Activated T-cell treated with anti-CD3 and anti-CD28 coated beads, Interleukin-2, amount 50 U/mL, for 24 hours (primary cell): ENCODE data around the gene RABIF.
"Not testable (repeated sequence)": the region's sequence is repeated elsewhere in the genome, so short reads cannot be mapped to it uniquely, and the experiment has no call there.

ENCODE experiments used
- DNase-seq: peaks from one replicate; pipeline ENCODE4 v3.0.0-alpha.2; 2020
- H3K27ac Mint-ChIP-seq: 2 replicates; pipeline ENCODE4 v1.8.0; 2020; ENCODE audit warnings: mild to moderate bottlenecking, mixed read lengths
- H3K27me3 Mint-ChIP-seq: 2 replicates; pipeline ENCODE4 v1.8.0; 2020; ENCODE audit warnings: mixed read lengths
- H3K36me3 Mint-ChIP-seq: 2 replicates; pipeline ENCODE4 v1.8.0; 2020; ENCODE audit warnings: low read depth, mixed read lengths
- H3K4me1 Mint-ChIP-seq: 2 replicates; pipeline ENCODE4 v1.8.0; 2020; ENCODE audit warnings: low read depth, mixed read lengths
- H3K4me3 Mint-ChIP-seq: 2 replicates; pipeline ENCODE4 v1.8.0; 2020; ENCODE audit warnings: mild to moderate bottlenecking, moderate library complexity, mixed read lengths
- H3K9me3 Mint-ChIP-seq: 2 replicates; pipeline ENCODE4 v1.8.0; 2020; ENCODE audit warnings: mixed read lengths

Gene RABIF

DNA sequence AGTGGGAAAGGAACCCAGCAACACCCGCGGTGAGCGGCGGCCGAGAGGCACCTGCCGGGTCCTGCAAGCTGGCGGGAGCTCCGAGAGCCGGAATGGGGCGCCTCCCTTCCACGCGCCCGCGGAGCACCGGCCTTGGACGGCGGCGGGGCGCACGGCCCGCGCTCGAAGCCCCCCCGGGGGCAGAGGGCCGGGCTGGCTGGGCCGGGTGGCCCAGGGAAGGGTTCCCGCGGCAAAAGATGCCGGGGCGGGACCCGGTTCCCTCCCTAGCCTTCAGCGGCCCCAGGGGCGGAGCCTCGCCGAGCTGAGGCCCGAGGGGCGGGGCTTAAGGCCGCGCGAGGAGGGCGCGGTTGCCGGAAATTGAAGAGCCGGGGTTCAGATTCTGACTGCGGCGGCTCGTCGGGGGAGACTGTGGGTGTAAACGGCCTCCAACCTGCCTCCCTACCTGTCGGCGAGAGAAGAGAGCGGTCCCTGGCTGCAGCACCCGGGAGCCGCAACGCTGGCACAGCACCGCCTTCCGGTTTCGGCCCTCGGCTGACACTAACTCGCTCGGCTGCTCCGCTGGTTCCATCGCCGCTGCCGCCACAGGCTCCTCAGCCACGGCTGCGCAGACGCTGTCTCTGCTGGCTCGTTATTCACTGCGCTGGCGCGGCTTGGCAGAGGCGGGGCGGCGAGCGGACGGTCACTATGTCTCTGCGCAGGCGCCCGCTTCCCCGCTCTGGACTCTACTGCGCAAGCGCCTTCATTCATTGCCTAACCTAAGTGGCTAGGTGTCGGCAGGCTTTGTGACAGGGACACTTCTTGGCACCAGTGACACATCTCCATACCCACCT lies at the start of gene RABIF:
RABIF (minus strand) TSS at position 619 of the 830 bp plus-strand sequence; CDS start at position 568, 51 bp downstream.
- H3K27ac Mint-ChIP-seq = peak within 1 kb of the TSS; percentile 99
- DNase-seq = peak; percentile 97
- H3K4me1 Mint-ChIP-seq = peaks cover 23% of the 10 kb centered on the region
- H3K4me3 Mint-ChIP-seq = peak within 1 kb of the TSS; percentile 91
- no peaks in the 10 kb centered on the region for H3K9me3 Mint-ChIP-seq
- H3K27me3 Mint-ChIP-seq = no peaks in the 10 kb centered on the region
- H3K36me3 Mint-ChIP-seq = peaks cover 59% of the 10 kb centered on the region

DNA sequence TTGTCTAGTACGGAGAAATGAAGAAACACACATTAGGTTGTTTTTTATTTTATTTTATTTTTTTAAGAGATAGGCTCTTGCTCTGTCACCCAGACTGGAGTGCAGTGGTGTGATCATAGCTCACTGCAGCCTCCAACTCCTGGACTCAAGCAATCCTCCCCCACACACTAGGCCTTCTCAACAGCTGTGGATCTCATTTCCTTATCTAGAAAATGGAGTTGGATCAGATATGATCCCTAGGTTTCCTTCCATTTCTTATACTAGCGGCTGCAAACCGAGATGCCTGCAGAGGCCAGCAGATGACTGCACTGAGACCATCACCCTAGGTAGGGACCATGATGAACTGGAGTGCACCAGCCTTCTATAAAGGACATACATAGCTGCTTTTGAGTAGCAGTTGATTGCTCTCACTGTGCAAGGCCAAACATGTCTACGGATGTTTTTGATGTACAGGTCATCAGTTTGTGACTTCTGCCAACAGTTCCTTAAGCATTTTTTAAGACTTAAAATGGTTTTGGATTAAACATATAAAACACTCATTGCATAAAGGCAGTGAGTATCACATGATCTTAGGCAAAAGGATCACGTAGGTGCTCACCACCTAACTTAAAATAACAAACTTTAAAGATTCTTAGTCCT lies 49.5 kb upstream of the RABIF start:
- no peak overlapping the region for H3K4me3 Mint-ChIP-seq
- no peaks in the 10 kb centered on the region for H3K27me3 Mint-ChIP-seq
- H3K27ac Mint-ChIP-seq = no peak overlapping the region
- no peak for DNase-seq
- peaks cover 38% of the 10 kb centered on the region for H3K36me3 Mint-ChIP-seq
- H3K9me3 Mint-ChIP-seq = no peaks in the 10 kb centered on the region
- peaks cover 5% of the 10 kb centered on the region for H3K4me1 Mint-ChIP-seq

DNA sequence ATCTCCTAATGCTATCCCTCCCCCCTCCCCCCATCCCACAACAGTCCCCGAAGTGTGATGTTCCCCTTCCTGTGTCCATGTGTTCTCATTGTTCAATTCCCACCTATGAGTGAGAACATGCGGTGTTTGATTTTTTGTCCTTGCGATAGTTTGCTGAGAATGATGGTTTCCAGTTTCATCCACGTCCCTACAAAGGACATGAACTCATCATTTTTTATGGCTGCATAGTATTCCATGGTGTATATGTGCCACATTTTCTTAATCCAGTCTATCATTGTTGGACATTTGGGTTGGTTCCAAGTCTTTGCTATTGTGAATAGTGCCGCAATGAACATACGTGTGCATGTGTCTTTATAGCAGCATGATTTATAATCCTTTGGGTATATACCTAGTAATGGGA lies 47.5 kb upstream of the RABIF start:
- H3K36me3 Mint-ChIP-seq = peaks cover 19% of the 10 kb centered on the region
- not testable (repeated sequence) for H3K27me3 Mint-ChIP-seq, H3K4me1 Mint-ChIP-seq, H3K9me3 Mint-ChIP-seq, H3K4me3 Mint-ChIP-seq, H3K27ac Mint-ChIP-seq, DNase-seq

- DNase-seq = no peak
- H3K27ac Mint-ChIP-seq = no peak overlapping the region
- peaks cover 2% of the 10 kb centered on the region for H3K27me3 Mint-ChIP-seq
- H3K9me3 Mint-ChIP-seq = no peaks in the 10 kb centered on the region
- H3K4me1 Mint-ChIP-seq = peaks cover 8% of the 10 kb centered on the region
- peaks cover 14% of the 10 kb centered on the region for H3K36me3 Mint-ChIP-seq
- H3K4me3 Mint-ChIP-seq = no peak overlapping the region
Measured at GRCh38 chr1:202935844-202936243, 46.9 kb upstream of the RABIF start.

DNA sequence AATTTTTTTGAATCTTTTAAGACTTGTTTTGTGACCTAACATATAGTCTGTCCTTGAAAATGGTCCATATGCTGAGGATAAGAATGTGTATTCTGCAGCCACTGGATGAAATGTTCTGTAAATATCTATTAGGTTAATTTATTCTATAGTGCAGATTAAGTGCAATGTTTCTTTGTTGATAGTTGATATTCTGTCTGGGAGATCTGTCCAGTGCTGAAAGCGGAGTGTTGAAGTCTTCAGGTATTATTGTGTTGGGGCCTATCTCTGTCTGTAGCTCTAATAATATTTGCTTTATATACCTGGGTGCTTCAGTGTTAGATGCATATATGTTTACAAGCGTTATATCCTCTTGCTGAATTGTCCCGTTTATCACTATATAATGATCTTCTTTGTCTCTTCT lies 45.8 kb upstream of the RABIF start:
- Mint-ChIP-seq H3K4me3 (no peak overlapping the region), H3K27ac (no peak overlapping the region), H3K9me3 (no peaks in the 10 kb centered on the region), H3K4me1 (peaks cover 8% of the 10 kb centered on the region), H3K36me3 (peaks cover 5% of the 10 kb centered on the region), H3K27me3 (peaks cover 2% of the 10 kb centered on the region)
- no peak for DNase-seq

DNA sequence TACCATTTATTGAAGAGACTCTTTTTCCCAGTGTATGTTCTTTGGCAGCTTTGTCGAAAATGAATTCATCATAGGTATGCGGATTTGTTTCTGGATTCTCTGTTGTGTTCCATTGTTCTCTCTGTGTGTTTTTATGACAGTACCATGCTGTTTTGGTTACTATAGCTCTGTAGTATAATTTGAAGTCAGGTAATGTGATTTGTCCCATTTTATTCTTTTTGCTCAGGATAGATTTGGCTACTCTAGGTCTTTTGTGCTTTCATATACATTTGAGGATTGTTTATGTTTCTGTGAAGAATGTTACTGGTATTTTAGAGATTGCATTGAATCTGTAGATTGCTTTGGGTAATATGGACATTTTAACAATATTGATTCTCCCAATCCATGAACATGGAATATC lies 43.5 kb upstream of the RABIF start:
- Mint-ChIP-seq H3K27me3 (peaks cover 2% of the 10 kb centered on the region), H3K27ac (no peak overlapping the region), H3K36me3 (no peaks in the 10 kb centered on the region), H3K4me3 (no peak overlapping the region), H3K9me3 (no peaks in the 10 kb centered on the region), H3K4me1 (peaks cover 8% of the 10 kb centered on the region)
- no peak for DNase-seq

GRCh38 chr1:202926581-202927491 lies 37.9 kb upstream of the RABIF start, which contains the start of gene KLHL12:
Gene KLHL12 (minus strand): TSS chr1:202927234. CDS start chr1:202925162, 2,072 bp downstream.
- Mint-ChIP-seq H3K4me1 (peaks cover 38% of the 10 kb centered on the region), H3K27ac (peak within 1 kb of the TSS; percentile 95), H3K36me3 (peaks cover 39% of the 10 kb centered on the region), H3K4me3 (peak within 1 kb of the TSS; percentile 94), H3K9me3 (no peaks in the 10 kb centered on the region), H3K27me3 (no peaks in the 10 kb centered on the region)
- peak; percentile 96 for DNase-seq

DNA sequence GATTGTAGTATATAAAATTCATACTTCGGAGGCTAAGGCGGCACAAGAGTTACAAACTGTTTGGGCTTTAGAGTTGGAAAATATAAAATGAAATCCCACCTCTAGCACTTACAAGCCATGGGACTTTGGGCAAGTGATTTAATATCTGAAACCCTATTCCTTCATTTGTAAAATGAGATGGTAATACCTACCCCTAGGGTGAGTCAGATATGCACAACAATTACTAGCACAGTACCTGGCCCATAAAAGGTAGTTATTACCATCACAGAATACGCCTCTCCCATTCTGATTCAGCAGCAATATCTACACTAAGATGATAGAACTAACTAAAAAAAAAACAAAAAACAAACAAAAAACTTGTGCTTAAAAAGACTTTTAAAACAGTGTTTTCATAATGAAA lies 34.6 kb upstream of the RABIF start:
- DNase-seq = no peak
- Mint-ChIP-seq H3K27me3 (no peaks in the 10 kb centered on the region), H3K9me3 (no peaks in the 10 kb centered on the region), H3K27ac (no peak overlapping the region), H3K36me3 (peaks cover 60% of the 10 kb centered on the region), H3K4me1 (peaks cover 38% of the 10 kb centered on the region), H3K4me3 (no peak overlapping the region)

DNA sequence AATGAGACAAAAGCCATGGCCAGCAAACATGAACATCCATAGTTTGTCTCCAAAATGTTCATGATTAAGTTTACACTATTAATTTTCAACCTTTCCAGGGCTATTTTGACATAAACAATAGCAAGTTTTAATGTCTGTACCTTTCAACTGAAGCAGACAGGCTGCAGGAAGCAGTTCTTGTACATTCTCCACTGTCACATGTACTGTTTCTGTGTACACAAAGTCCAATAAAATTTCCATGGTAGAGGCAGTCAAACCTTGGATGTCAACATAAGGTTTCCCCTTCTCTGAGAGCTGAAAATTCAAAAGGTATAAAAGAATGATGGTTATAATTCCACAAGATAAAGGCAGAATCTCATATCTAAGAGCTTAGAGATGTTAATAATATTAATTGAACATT lies 30.7 kb upstream of the RABIF start:
- no peaks in the 10 kb centered on the region for H3K9me3 Mint-ChIP-seq
- peaks cover 23% of the 10 kb centered on the region for H3K4me1 Mint-ChIP-seq
- H3K4me3 Mint-ChIP-seq = no peak overlapping the region
- H3K27me3 Mint-ChIP-seq = no peaks in the 10 kb centered on the region
- peaks cover 85% of the 10 kb centered on the region for H3K36me3 Mint-ChIP-seq
- no peak overlapping the region for H3K27ac Mint-ChIP-seq
- DNase-seq = no peak

DNA sequence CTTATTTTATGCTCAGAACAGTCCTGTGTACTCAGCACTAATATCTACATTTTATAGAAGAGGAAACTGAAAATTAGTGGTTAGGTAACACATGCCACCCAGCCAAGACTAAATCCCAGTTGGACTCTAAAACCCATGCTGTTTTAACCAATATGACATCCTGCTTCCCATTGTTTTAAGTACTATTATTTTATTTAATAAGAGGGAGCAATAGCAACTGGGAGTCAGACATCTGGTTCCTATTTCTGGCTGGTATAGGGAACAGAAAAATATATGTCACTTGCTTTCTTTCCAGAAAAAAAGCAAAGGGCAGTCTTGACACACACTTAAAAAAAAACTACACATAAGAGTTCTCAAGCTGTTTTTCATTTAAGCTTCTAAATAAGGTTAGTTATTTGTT lies 26.2 kb upstream of the RABIF start:
- H3K9me3 Mint-ChIP-seq = no peaks in the 10 kb centered on the region
- no peak overlapping the region for H3K4me3 Mint-ChIP-seq
- peaks cover 5% of the 10 kb centered on the region for H3K4me1 Mint-ChIP-seq
- H3K27ac Mint-ChIP-seq = no peak overlapping the region
- H3K36me3 Mint-ChIP-seq = peaks cover 95% of the 10 kb centered on the region
- H3K27me3 Mint-ChIP-seq = no peaks in the 10 kb centered on the region
- DNase-seq = no peak

DNA sequence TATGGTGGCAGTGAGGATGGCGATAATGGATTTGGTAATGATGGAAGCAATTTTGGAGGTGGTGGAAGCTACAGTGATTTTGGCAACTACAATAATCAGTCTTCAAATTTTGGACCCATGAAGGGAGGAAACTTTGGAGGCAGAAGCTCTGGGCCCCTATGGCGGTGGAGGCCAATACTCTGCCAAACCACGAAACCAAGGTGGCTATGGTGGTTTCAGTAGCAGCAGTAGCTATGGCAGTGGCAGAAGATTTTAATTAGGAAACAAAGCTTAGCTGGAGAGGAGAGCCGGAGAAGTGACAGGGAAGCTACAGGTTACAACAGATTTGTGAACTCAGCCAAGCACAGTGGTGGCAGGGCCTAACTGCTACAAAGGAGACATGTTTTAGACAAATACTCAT lies 23.5 kb upstream of the RABIF start:
- H3K9me3 Mint-ChIP-seq, H3K4me1 Mint-ChIP-seq, H3K27me3 Mint-ChIP-seq, DNase-seq, H3K27ac Mint-ChIP-seq, H3K4me3 Mint-ChIP-seq: not testable (repeated sequence)
- H3K36me3 Mint-ChIP-seq = peaks cover 98% of the 10 kb centered on the region

DNA sequence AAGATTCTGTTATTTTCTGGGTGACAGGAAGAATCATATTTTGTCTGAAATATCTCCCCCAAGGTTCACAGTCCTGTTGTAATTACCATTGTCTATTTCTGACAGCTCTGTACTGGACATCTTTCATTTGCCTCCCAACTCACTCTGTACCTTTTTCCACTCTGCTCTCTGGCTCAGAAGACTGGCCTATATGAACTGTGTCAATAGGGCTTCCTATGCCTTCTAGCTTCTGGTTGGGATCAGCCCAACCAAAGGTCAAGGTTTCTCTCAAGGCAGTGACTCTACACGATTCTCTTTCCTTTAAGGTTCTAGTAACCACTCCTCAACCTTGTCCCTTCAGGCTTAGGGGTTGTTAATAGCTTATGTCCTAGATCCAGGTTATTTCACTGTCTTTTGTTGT lies 20.5 kb upstream of the RABIF start:
- peaks cover 5% of the 10 kb centered on the region for H3K4me1 Mint-ChIP-seq
- no peaks in the 10 kb centered on the region for H3K9me3 Mint-ChIP-seq
- no peak for DNase-seq
- no peak overlapping the region for H3K27ac Mint-ChIP-seq
- H3K36me3 Mint-ChIP-seq = peaks cover 88% of the 10 kb centered on the region
- no peak overlapping the region for H3K4me3 Mint-ChIP-seq
- H3K27me3 Mint-ChIP-seq = no peaks in the 10 kb centered on the region

DNA sequence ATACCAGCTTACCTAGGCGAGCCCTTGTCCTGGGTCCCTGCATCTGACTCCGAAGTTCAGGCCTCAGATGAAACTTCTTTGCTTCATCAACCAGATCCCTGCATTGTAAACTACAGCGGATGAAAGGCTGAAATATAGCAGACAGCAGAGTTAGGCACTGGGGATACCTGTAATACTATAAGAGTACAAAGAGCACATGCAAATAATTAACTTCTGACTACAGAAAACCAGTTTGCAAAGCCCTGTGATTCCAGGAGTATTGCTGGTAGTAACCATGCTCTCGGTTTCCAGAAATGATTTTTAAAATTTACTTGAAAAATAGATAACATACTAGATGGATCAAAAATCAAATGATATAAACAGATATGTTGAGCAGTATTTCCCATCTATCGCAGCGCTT lies 20.0 kb upstream of the RABIF start:
- no peak overlapping the region for H3K4me3 Mint-ChIP-seq
- no peak for DNase-seq
- H3K36me3 Mint-ChIP-seq = peaks cover 86% of the 10 kb centered on the region
- no peaks in the 10 kb centered on the region for H3K27me3 Mint-ChIP-seq
- peaks cover 5% of the 10 kb centered on the region for H3K4me1 Mint-ChIP-seq
- no peak overlapping the region for H3K27ac Mint-ChIP-seq
- no peaks in the 10 kb centered on the region for H3K9me3 Mint-ChIP-seq

DNA sequence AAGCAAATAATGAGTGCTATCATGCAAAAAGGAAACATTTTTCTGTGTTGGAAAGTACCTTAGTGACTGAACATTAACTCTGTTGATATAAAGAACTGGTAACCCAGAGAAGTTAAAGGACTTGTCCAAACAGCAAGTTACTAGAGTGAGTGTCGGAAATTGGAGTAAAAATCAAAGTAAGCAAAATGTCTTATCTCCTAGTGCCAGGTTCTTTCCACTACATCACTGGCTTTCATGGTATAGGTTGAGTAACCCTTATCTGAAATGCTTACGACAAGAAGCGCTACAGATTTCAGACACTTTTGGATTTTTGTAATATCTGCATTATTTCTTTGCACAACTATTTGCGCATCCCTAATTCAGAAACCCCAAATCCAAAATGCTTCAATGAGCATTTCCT lies 16.4 kb upstream of the RABIF start:
- Mint-ChIP-seq H3K27me3 (no peaks in the 10 kb centered on the region), H3K9me3 (no peaks in the 10 kb centered on the region), H3K36me3 (peaks cover 75% of the 10 kb centered on the region)

More for the DNA sequence above, 16.4 kb upstream of the RABIF start:
- no peak overlapping the region for H3K4me3 Mint-ChIP-seq
- no peak for DNase-seq
- H3K27ac Mint-ChIP-seq = no peak overlapping the region
- no peaks in the 10 kb centered on the region for H3K4me1 Mint-ChIP-seq
